Common myeloid progenitor, CD34-positive (primary cell): ENCODE data around the gene RAB31.

ENCODE experiments used
- CTCF ChIA-PET: fragments of 350-600 bp; sonication (Branson Sonifier 250); formaldehyde crosslinking; loops from one replicate; lab custom pipeline; 2021; ENCODE audit warnings: antibody characterized with exemption; lab: Charles Lee
- POLR2A ChIA-PET: fragments of 350-600 bp; sonication (Branson Sonifier 250); formaldehyde crosslinking; loops from one replicate; lab custom pipeline; 2021; ENCODE audit warnings: antibody characterized with exemption; lab: Charles Lee
- DNase-seq, 3 donors: peaks; one replicate each; pipeline versions ENCODE4 v3.0.0 to v3.0.0-alpha.2; 2013
- H3K27ac ChIP-seq, 2 experiments: 1 replicate in 1 of 2; 2 replicates in 1 of 2; pipeline ENCODE4 v1.7.0; 2013; ENCODE audit warnings: inconsistent platforms in 2 of 2, low read length in 2 of 2, mild to moderate bottlenecking in 2 of 2, low read depth in 1 of 2, moderate library complexity in 1 of 2; ENCODE audit not compliant: severe bottlenecking in 2 of 2, insufficient read depth in 1 of 2, poor library complexity in 1 of 2
- H3K27me3 ChIP-seq, 5 experiments: replicated peaks in 2 of 5; 1 replicate in 3 of 5; 2 replicates in 2 of 5; pipeline versions ENCODE4 v1.6.1 to v1.7.0; 2013; ENCODE audit warnings: low read length in 4 of 5, mild to moderate bottlenecking in 2 of 5, moderate library complexity in 2 of 5, inconsistent platforms in 1 of 5; ENCODE audit not compliant: insufficient read depth in 5 of 5, control insufficient read depth in 4 of 5
- H3K36me3 ChIP-seq, 4 experiments: 1 replicate in 2 of 4; 2 replicates in 2 of 4; pipeline versions ENCODE4 v1.6.1 to v1.7.0; 2013; ENCODE audit warnings: low read length in 3 of 4, control low read depth in 1 of 4, mild to moderate bottlenecking in 1 of 4; ENCODE audit not compliant: control insufficient read depth in 4 of 4, insufficient read depth in 4 of 4
- H3K4me1 ChIP-seq, 4 experiments: 1 replicate in 3 of 4; 2 replicates in 1 of 4; pipeline versions ENCODE4 v1.6.1 to v1.7.1; 2013; ENCODE audit warnings: low read length in 3 of 4, mild to moderate bottlenecking in 3 of 4, control low read depth in 1 of 4, inconsistent platforms in 1 of 4, moderate library complexity in 1 of 4; ENCODE audit not compliant: control insufficient read depth in 4 of 4, insufficient read depth in 4 of 4; ENCODE audit errors: control extremely low read depth in 1 of 4
- H3K4me3 ChIP-seq, 7 experiments: 1 replicate in 4 of 7; 2 replicates in 3 of 7; pipeline versions ENCODE4 v1.5.1 to v1.7.0; 2013; ENCODE audit warnings: mild to moderate bottlenecking in 7 of 7, low read length in 6 of 7, moderate library complexity in 6 of 7, inconsistent platforms in 2 of 7, low read depth in 2 of 7, control low read depth in 1 of 7; ENCODE audit not compliant: insufficient read depth in 4 of 7, control insufficient read depth in 1 of 7; ENCODE audit errors: extremely low read depth in 1 of 7
- H3K9me3 ChIP-seq, 5 experiments: 1 replicate in 4 of 5; 2 replicates in 1 of 5; pipeline versions ENCODE4 v1.6.1 to v1.7.1; 2013; ENCODE audit warnings: low read length in 4 of 5, mild to moderate bottlenecking in 2 of 5, inconsistent platforms in 1 of 5, low read depth in 1 of 5, moderate library complexity in 1 of 5; ENCODE audit not compliant: control insufficient read depth in 4 of 5, insufficient read depth in 2 of 5; ENCODE audit errors: control extremely low read depth in 1 of 5
- WGBS: methylation state at CpG from one replicate; pipeline ENCODE4 v1.1.5; 2013; ENCODE audit not compliant: insufficient coverage; 5-methylcytosine and 5-hydroxymethylcytosine counted together

Gene RAB31

DNA sequence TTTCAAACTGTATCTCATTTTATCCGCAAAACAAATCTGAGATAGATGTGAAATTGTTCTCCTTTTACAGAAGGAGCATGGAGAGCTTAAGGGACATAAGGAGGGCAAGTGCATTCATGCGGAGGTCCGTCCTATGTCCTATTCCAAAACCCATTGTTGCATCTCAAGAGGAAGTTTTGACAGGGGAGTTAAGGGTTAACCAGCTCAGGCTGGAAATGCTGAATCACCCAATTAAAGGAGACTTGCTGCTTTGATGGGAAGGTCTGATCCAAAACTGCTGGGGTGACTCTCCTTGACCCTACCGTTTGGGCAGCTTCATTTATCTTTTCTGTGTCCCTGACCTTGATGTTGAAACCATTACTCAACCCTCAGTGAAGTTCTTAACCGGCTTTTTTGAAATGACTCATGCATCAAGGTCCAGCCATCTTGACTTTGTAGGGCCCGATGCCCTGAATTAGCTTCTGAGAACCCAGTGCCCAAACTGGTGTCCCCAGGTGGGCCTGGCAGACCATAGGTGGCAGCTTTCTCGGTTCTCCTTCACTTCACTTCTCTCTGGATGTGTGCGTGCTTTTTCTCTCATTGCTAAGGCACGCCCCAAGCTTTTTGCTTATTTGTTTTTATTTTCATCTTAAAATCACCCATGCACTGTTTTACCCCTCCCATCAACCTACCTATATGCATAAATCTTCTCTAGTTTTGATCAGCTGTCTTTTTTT, 161.8 kb downstream of the RAB31 start:
- POLR2A ChIA-PET: interaction anchor here (0.8 kb wide), 1 partner anchor 13 kb away, joined by 4 read pairs; no protein-coding TSS in a partner anchor
- peak overlapping the region in 1 of 2 experiments; percentile 65 for H3K27ac ChIP-seq
- no peaks in the 10 kb centered on the region for H3K36me3 ChIP-seq
- WGBS: 70% methylated on average over 7 of the region's 9 CpGs
- peaks cover 10 to 37% (median 21%) of the 10 kb centered on the region in 4 experiments for H3K4me1 ChIP-seq
- H3K27me3 ChIP-seq: no peaks in the 10 kb centered on the region
- peaks cover 0 to 17% (median 0%) of the 10 kb centered on the region in 5 experiments for H3K9me3 ChIP-seq
- no peak overlapping the region for H3K4me3 ChIP-seq
- peak in 2 of 3 donors; percentile 45 to 57 for DNase-seq
- CTCF ChIA-PET: interaction anchor here (0.7 to 1.4 kb wide), 3 partner anchors 9 to 77 kb away, joined by 3 read pairs; no protein-coding TSS in a partner anchor

DNA sequence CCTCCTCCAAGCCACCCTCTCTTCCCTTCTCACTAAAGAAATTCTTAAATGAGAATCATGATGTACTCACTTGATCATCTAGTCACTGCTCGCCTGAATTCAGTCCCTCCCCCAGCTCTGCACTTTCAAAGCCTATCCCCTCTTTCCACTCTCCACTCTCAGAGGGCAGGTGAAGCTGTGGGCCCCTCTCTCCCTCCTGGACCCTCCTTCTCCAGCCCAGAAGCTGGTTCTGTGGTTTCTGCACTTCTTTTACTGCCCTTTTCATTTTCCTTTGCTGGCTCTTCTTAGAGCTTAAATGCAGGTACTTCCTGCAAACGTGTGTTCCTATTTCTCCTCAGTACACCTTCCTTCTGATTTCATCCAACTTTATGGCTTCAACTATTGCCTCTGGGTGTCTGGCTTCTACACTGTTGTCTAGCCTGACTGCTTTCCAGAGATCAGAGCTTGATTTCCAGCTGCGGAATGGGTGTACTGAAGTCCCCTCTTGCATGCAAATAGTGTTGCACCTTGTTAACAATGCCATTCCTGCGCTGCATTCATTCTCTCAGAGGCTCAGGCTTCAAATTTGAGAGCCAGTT, 162.4 kb downstream of the RAB31 start:
- no peak overlapping the region for H3K4me3 ChIP-seq
- CTCF ChIA-PET: interaction anchor here (1.0 kb wide), 1 partner anchor 10 kb away, joined by 3 read pairs; no protein-coding TSS in a partner anchor
- WGBS: 69% methylated on average over 4 of the region's 4 CpGs
- H3K27ac ChIP-seq: peak overlapping the region in 1 of 2 experiments; percentile 65
- no peak for DNase-seq
- H3K9me3 ChIP-seq: peaks cover 0 to 13% (median 0%) of the 10 kb centered on the region in 5 experiments
- H3K4me1 ChIP-seq: peaks cover 10 to 37% (median 21%) of the 10 kb centered on the region in 4 experiments
- no peaks in the 10 kb centered on the region for H3K27me3 ChIP-seq
- POLR2A ChIA-PET: no interaction called here
- H3K36me3 ChIP-seq: no peaks in the 10 kb centered on the region

DNA sequence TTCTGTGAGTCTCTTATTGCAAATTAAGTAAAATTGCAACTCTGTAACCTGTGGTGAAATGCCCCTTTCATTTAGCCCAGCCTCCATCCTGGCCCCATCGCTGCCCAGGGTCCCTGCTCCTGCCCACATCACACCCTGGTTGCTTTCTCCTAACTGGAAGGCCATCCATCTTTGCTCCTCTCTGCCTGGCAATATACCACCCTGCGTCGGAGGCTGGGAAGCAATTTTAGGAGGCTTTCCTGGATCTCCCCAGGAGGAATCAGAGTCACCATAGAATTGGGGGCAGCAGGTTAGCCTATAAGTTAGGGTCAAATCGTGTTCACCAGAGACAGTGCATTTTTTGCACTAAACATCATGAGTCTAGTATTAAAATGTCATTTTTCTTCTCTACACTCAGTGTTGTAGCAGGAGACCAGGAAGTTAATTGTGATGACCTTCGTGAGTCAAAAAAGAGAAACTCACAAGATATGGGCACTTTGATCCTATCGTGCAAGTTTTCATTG, 163.2 kb downstream of the RAB31 start:
- Histone ChIP-seq H3K27ac (peak overlapping the region in 1 of 2 experiments; percentile 65), H3K36me3 (no peaks in the 10 kb centered on the region), H3K27me3 (no peaks in the 10 kb centered on the region), H3K4me3 (no peak overlapping the region), H3K9me3 (peaks cover 0 to 6% (median 0%) of the 10 kb centered on the region in 5 experiments), H3K4me1 (peaks cover 10 to 37% (median 21%) of the 10 kb centered on the region in 4 experiments)
- no peak for DNase-seq
- ChIA-PET POLR2A (no interaction called here), CTCF (no interaction called here)
- WGBS: 96% methylated on average over 3 of the region's 6 CpGs

DNA sequence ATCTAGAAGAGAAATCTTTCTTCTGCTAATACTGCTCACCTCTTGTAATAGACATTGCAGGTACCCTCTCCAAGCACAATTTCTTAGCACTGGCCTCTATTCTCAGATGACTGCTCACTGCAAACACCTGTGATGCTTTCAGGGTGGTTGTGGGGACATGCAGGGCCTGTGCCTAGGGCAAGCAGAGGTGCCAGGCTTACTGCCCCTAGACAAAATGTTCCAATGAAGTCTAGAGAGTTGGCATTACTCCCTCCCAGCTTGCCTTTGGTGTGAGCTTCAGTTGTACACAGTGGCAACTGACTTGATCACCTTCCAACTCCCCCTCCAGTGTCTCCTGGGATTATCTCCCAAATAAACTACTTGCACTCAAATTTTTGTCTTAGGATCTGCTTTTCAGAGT, 164.7 kb downstream of the RAB31 start:
- DNase-seq: no peak
- Histone ChIP-seq H3K27me3 (no peaks in the 10 kb centered on the region), H3K4me1 (peaks cover 10 to 37% (median 21%) of the 10 kb centered on the region in 4 experiments), H3K27ac (no peak overlapping the region), H3K9me3 (no peaks in the 10 kb centered on the region), H3K4me3 (no peak overlapping the region), H3K36me3 (no peaks in the 10 kb centered on the region)
- CTCF ChIA-PET: interaction anchor here (1.4 kb wide), 1 partner anchor 10 kb away, joined by 3 read pairs; no protein-coding TSS in a partner anchor
- POLR2A ChIA-PET: no interaction called here

DNA sequence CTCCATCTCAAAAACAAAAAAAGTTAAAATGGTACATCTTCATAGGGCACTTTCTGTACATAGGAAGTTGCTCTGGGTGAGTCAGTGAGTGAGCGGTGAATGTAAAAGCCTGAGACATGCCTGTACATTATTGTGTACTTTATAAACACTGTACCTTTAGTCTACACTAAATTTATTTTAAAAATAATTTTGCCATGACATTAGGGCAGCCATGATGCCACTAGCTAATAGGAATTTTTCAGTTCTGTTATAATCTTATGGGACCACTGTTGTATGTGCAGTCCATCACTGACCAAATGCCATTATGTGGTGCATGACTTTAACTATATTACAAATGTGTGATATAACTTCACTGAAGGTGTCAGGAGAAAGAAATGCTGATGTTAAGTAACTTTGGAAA, 166.6 kb downstream of the RAB31 start:
- ChIA-PET POLR2A (no interaction called here), CTCF (no interaction called here)
- WGBS: no CpG with 5 or more reads among the region's 1 CpG
- Histone ChIP-seq H3K27me3 (no peaks in the 10 kb centered on the region), H3K36me3 (no peaks in the 10 kb centered on the region), H3K4me1 (peaks cover 8 to 20% (median 11%) of the 10 kb centered on the region in 4 experiments), H3K4me3 (no peak overlapping the region), H3K9me3 (no peaks in the 10 kb centered on the region), H3K27ac (no peak overlapping the region)
- DNase-seq: no peak

DNA sequence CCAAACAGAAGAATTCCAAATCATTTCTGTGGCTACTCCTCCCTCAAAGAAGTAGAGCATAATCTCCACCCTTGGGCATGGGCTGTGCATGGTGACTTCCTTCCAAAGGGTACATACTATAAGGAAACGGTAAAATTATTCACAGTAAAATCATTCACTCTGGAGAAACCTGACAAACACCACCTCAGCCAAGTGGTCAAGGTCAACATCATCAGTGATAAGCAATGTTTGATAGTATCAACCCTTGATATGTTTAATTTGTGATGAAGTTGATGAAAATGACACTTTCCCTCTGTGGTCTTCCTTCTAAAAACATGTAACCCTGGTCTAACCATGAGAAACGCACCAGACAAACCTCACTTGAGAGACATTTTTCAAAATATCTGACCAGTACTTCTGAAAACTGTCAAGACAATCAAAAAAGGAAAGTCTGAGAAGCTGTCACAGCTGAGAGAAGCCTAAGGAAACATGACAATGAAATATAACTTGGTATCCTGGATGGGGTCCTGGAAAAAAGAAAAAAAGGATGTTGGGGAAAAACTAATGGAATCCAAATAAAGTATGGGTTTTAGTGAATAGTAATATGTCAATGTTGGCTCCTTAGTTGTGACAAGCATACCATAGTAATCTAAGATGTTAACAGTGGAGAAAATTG, 168.2 kb downstream of the RAB31 start:
- H3K36me3 ChIP-seq: no peaks in the 10 kb centered on the region
- H3K27me3 ChIP-seq: no peaks in the 10 kb centered on the region
- H3K4me3 ChIP-seq: no peak overlapping the region
- peak overlapping the region in 1 of 2 experiments; percentile 78 for H3K27ac ChIP-seq
- no peaks in the 10 kb centered on the region for H3K9me3 ChIP-seq
- H3K4me1 ChIP-seq: peaks cover 0 to 4% (median 0%) of the 10 kb centered on the region in 4 experiments
- ChIA-PET POLR2A (no interaction called here), CTCF (no interaction called here)
- no peak for DNase-seq
- WGBS: 100% methylated on average over 1 of the region's 2 CpGs
